ENCODE measurements around the gene ABCD3. TPM values are rescaled to one million over a fixed set of nuclear protein-coding genes. Genes with fewer than 3 reads are reported as not detected.
"Not testable (repeated sequence)": the region's sequence is repeated elsewhere in the genome, so short reads cannot be mapped to it uniquely, and the experiment has no call there.

ABCD3 gene
- total RNA-seq, 2 donors from 2014 or later: 34.4 to 39.1 TPM

DNA sequence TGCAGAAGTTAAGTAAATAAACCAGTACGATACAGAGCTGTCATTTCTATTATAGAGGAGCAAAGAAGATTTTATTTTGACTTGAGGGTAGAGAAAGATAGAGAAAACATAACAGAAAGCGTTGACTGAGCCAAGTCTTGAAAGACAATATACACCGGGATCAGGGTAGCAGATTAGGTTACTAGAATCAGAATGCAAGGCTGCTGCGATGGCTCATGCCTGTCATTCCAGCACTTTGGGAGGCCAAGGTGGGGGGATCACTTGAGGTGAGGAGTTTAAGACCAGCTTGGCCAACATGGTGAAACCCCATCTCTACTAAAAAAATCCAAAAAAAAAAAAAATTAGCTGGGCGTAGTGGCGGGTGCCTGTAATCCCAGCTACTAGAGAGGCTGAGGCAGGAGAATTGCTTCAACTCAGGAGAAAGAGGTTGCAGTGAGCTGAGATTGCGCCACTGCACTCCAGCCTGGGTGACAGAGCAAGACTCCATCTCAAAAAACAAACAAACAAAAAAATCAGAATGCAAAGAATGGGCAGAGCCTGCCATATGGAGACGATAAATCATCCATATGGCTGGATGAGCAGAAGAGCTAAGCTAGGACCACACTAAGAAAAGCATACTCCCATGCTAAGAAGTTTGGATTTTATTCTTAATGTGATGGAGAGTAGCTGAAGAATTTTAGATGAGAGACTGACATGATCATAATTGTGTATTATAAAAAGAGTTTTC is 9.9 kb upstream of the ABCD3 start:
- DNase-seq (ENCODE audit: low spot score): no peak
- intact Hi-C loops (cut with DNase I): no loop called here

- no peak for DNase-seq (ENCODE audit: low spot score)
- intact Hi-C loops (cut with DNase I): no loop called here
Measured at GRCh38 chr1:94411237-94411636, 7.0 kb upstream of the ABCD3 start.

DNA sequence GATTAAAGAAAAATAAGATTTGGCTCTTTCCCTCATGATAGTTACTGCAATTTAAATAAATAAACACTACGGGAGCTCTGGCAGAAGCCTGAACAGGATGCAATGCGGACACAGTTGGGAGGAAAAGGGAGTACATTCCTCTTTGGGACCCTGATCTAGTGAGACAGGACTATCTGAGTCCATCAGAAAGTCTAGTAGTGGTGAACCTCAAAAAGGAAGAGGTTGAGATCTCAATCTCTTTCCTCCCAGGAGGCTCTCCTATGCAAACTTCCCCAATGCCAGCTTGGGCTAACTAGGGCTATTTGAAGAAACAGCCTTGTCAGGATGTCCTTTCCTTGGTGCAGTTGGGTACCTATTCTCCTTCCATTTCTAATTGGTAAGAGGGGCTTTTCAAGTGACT is 4.9 kb upstream of the ABCD3 start:
- intact Hi-C loops (cut with DNase I): no loop called here

GRCh38 chr1:94416901-94417727 is 1.1 kb upstream of the ABCD3 start:
- no peak for DNase-seq (ENCODE audit: low spot score)
- intact Hi-C loops (cut with DNase I): no loop called here

More for the DNA sequence above, 4.9 kb upstream of the ABCD3 start:
- no peak for DNase-seq (ENCODE audit: low spot score)

GRCh38 chr1:94417728-94417977 is 536 bp upstream of the ABCD3 start:
- DNase-seq (ENCODE audit: low spot score): no peak
- intact Hi-C loops (cut with DNase I): no loop called here

DNA sequence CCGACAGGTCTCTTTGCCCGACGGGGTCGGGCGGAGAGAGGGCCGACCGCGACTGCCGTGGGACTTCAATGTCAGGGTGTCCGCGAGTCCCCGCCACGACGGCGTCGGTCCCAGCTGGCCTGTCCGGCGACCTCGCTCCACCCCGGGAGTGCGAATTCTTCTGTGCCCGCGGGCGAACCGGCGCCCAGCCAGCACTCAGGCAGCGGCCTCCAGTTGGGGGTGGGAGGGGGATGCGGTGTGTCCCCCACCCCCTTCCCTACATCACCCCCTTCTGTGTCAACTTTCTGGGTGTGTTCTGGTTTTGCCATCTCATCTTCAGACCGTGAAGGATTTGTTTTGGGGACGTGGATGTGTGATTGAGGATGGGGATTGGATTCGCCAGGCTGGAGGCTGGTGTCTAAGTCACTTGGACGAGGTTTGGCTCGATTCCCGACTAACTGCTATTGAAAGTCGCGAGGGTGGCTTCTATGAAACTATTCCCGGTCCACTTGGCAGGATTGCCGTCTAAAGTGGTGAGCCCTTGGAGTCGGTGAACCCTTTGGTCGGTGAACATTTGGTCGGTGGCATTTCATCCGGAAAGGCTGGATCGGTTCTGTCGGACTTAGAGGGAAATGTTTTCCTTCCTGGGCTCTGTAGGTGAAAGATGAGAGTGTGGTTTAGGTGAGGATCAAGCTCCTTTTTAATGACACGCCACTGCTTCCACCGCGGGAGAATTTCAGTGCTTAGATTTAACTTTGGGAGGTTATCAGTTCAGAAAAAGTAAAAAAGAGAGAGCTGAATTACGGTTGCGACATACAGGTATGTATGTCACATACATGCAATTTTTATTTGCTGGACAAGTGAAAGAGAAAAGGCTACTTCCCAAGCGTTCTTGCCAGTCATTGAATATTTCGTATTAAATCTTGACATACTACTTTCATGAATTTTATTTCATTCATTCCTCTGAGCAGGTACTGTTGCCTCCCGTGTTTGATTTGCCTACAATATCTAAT is 771 bp downstream of the ABCD3 start:
- DNase-seq (ENCODE audit: low spot score): no peak
- intact Hi-C loops (cut with DNase I): no loop called here

DNA sequence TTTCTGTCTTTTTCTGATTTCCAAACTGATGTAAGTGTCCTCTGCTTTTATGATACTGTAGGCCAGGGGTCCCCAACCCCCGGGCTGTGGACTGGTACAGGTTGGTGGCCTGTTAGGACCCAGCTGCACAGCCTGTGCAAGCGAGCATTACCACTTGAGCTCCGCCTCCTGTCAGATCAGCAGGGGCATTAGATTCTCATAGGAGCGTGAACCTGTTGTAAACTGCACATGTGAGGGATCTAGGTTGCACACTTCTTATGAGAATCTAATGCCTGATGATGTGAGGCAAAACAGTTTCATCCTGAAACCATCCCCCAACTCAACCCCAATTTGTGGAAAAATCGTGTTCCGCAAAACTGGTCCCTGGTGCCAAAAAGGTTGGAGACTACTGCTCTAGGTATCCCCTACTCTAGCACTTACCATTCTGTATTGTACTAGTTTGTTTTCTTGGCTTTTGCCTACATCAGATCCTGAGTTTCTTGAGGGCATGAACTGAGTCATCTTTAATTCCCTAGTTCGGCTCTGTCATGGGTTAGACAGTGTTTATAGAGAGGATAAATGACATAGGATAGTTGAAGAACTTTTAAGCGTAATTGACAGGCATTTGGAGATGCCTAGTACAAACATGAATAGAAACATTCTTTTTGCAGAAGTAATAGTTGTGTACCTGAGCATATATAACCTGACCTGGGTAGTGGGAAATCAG is 4.1 kb downstream of the ABCD3 start:
- no peak for DNase-seq (ENCODE audit: low spot score)
- intact Hi-C loops (cut with DNase I): no loop called here

DNA sequence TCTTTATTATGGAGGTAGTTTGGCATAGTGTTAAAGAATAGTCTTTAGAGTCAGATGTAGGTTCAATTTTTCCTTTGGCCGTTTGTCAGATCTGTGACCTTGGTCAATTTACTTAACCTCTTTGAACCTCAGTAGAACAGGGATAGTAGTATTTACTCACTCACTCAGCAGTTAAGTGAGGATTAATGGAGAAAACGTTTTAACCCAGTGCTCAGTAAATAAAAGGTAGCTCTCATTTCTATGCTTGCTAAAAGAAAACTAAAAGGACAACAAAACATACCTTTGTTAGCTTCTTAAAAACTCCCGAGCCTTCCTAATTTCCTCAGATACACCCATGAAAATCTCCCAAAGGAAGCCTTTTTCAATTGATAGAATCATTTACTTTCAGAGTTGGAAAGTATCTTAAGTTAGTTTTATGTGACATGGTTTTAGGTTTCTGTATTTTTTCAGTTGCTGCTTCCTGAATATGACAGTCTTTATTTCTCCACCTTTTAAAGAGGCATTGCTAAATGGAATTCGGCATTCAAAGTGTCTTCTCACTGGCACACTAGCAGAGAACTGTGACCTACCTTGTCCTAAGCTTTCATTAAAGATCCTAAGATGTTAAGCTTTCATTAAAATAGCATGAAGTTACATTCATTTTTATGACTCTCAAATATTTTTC is 7.8 kb downstream of the ABCD3 start:
- DNase-seq (ENCODE audit: low spot score): no peak
- intact Hi-C loops (cut with DNase I): no loop called here

GRCh38 chr1:94426485-94426870 is 8.3 kb downstream of the ABCD3 start:
- intact Hi-C loops (cut with DNase I); DNase-seq (ENCODE audit: low spot score): not testable (repeated sequence)

GRCh38 chr1:94428441-94428840 is 10.3 kb downstream of the ABCD3 start:
- intact Hi-C loops (cut with DNase I): no loop called here
- DNase-seq (ENCODE audit: low spot score): no peak

DNA sequence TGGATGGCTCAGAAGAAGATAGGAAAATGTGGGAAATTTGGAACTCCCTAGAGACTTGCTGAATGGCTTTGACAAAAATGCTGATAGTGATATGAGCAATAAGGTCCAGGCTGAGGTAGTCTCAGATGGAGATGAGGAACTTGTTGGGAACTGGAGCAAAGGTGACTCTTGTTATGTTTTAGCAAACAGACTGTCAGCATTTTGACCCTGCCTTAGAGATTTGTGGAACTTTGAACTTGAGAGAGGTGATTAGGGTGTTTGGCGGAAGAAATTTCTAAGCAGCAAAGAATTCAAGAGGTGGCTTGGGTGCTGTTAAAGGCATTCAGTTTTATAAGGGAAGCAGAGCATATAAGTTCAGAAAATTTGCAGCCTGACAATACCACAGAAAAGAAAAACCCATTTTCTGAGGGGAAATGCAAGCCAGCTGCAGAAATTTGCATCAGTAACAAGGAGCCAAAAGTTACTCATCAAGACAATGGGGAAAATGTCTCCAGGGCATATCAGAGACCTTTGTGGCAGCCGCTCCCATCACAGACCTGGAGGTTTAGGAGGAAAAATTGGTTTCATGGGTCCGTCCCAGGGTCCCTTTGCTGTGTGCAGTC is 10.8 kb downstream of the ABCD3 start:
- intact Hi-C loops (cut with DNase I); DNase-seq (ENCODE audit: low spot score): not testable (repeated sequence)

- intact Hi-C loops (cut with DNase I); DNase-seq (ENCODE audit: low spot score): not testable (repeated sequence)
Measured at GRCh38 chr1:94430066-94430465, 11.9 kb downstream of the ABCD3 start.

GRCh38 chr1:94433866-94434265 is 15.7 kb downstream of the ABCD3 start:
- intact Hi-C loops (cut with DNase I): no loop called here
- no peak for DNase-seq (ENCODE audit: low spot score)

- intact Hi-C loops (cut with DNase I): no loop called here
- DNase-seq (ENCODE audit: low spot score): no peak
Measured at GRCh38 chr1:94434365-94435045, 16.3 kb downstream of the ABCD3 start.

DNA sequence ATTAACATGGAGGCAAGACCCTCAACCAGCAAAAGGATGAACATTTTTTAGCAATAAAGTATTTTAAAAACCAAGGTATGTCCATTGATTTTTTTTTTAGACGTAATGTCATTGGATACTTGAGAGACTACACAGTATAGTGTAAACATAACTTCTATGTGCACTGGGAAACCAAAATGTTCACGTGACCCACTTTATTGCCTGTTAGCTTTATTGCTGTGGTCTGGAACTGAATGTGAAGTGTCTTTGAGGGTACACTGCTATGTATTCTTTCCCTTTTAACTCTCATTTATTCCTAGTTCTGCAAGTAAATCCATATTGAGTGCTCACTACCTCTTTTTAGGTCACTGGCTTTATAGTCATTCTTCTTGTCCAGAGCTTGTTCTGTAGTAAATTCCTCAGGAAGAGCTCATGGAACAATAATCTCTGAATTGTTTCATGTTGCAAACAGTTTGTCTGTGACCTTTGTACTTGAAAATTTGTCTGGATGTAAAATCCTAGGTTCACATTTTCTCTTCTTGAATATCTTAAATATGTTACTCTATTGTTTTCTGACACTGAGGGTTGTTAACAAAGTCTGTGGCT is 20.6 kb downstream of the ABCD3 start:
- intact Hi-C loops (cut with DNase I): no loop called here
- DNase-seq (ENCODE audit: low spot score): no peak

GRCh38 chr1:94440088-94440487 is 21.9 kb downstream of the ABCD3 start:
- DNase-seq (ENCODE audit: low spot score): no peak
- intact Hi-C loops (cut with DNase I): no loop called here

DNA sequence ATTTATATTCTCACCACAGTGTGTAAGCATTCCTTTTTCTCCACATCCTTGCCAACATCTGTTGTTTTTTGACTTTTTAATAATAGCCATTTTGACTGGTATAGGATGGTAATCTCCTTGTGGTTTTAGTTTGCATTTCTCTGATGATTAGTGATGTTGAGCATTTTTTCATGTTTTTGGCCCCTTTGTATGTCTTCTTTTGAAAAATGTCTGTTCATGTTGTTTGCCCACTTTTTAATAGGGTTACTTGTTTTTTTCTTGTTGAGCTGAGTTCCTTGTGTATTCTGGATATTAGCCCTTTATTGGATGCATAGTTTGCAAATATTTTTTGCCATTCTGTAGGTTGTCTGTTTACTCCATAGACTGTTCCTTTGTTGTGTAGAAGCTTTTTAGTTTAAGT is 24.9 kb downstream of the ABCD3 start:
- DNase-seq (ENCODE audit: low spot score); intact Hi-C loops (cut with DNase I): not testable (repeated sequence)
